HL-60 (cell line): Measurements from ENCODE around the gene PPID.

Experiments
- DNase-seq, 2 experiments: peaks; one replicate each; pipeline ENCODE4 v3.0.0-alpha.2; 2010 to 2020; ENCODE audit warnings: low read depth in 1 of 2, low spot score in 1 of 2
- H3K27ac ChIP-seq: fragments of 250-450 bp; sonication (Bioruptor Pico); replicated peaks from 2 replicates; pipeline ENCODE4 v1.5.1; 2020; ENCODE audit warnings: mild to moderate bottlenecking, moderate library complexity
- H3K27me3 ChIP-seq: fragments of 250-450 bp; sonication (Bioruptor Pico); 2 replicates; pipeline ENCODE4 v1.5.1; 2021; ENCODE audit warnings: mild to moderate bottlenecking, moderate library complexity; ENCODE audit not compliant: insufficient read depth, poor library complexity, severe bottlenecking
- H3K4me3 ChIP-seq: replicated peaks from 2 replicates; pipeline ENCODE4 v1.5.1; 2011; ENCODE audit warnings: mild to moderate bottlenecking, control low read depth, low read length; ENCODE audit not compliant: insufficient read depth
- CTCF ChIP-seq: IDR thresholded peaks from one replicate; pipeline ENCODE4 v1.5.1; 2011; ENCODE audit warnings: low read length, control low read depth, inconsistent platforms; ENCODE audit not compliant: insufficient read depth
- GABPA ChIP-seq: IDR thresholded peaks from 2 replicates; pipeline ENCODE4 v1.6.1; 2012; ENCODE audit warnings: low read depth
- POLR2AphosphoS5 ChIP-seq: IDR thresholded peaks from 2 replicates; pipeline ENCODE4 v1.6.1; 2012; ENCODE audit warnings: low read depth
- REST ChIP-seq: IDR thresholded peaks from 2 replicates; pipeline ENCODE4 v1.6.1; 2012; ENCODE audit warnings: low read depth; ENCODE audit not compliant: insufficient replicate concordance
- SPI1 ChIP-seq: IDR thresholded peaks from 2 replicates; pipeline ENCODE4 v1.6.1; 2012; ENCODE audit warnings: low read depth, mild to moderate bottlenecking, borderline replicate concordance
- long read RNA-seq: library from polyadenylated mRNA; unstranded; transcript quantifications from one replicate; pipeline ENCODE4 v2.0.0, GENCODE V29; 2020

Gene PPID
- long read RNA-seq, transcript PPID-201 (10 exons, 1,823 nt): major isoform, 247 of 268 reads
- long read RNA-seq, partial matches to known transcripts: 15 of 268 reads
- long read RNA-seq, other reads (novel, unspliced or antisense): 6 of 268 reads

- Histone ChIP-seq H3K4me3 (peak within 1 kb of the TSS; percentile 69), H3K27me3 (no peaks in the 10 kb centered on the region), H3K27ac (peak within 1 kb of the TSS; percentile 85)
- TF ChIP-seq POLR2AphosphoS5 (peak; percentile 89), GABPA (peak; percentile 95), CTCF (no peak), SPI1 (no peak), REST (peak; percentile 55)
- peak; percentile 72 to 84 for DNase-seq
Measured at GRCh38 chr4:158722917-158723793, at the start of gene PPID. TSS of gene PPID (minus strand) at chr4:158723396. CDS start at chr4:158723288, 108 bp downstream.

- Histone ChIP-seq H3K4me3 (no peak overlapping the region), H3K27me3 (no peaks in the 10 kb centered on the region), H3K27ac (no peak overlapping the region)
- DNase-seq: no peak
- TF ChIP-seq CTCF (no peak), SPI1 (no peak), POLR2AphosphoS5 (no peak), REST (no peak), GABPA (no peak)
Measured at GRCh38 chr4:158771776-158772175, 48.6 kb upstream of the PPID start.

- Histone ChIP-seq H3K4me3 (no peak overlapping the region), H3K27ac (no peak overlapping the region), H3K27me3 (no peaks in the 10 kb centered on the region)
- TF ChIP-seq CTCF (no peak), REST (no peak), SPI1 (no peak), POLR2AphosphoS5 (no peak), GABPA (no peak)
- DNase-seq: no peak
Measured at GRCh38 chr4:158770671-158771070, 47.5 kb upstream of the PPID start.
